HepG2 (cell line): ENCODE data around the gene NOL4L. TPM values are rescaled to one million over a fixed set of nuclear protein-coding genes. Genes with fewer than 3 reads are reported as not detected.

Experiments used
- ATF6 ChIP-seq: sonication (generic); formaldehyde crosslinking; conservative IDR thresholded peaks from 2 replicates; pipeline ENCODE4 v1.4.0; 2020; ENCODE audit warnings: missing genetic modification reagents
- CCDC6 ChIP-seq: sonication (generic); formaldehyde crosslinking; IDR thresholded peaks from 2 replicates; pipeline ENCODE4 v1.8.1; 2022; ENCODE audit warnings: mild to moderate bottlenecking, missing genetic modification reagents, moderate library complexity
- CREBL2 ChIP-seq: sonication (generic); formaldehyde crosslinking; IDR thresholded peaks from 2 replicates; pipeline ENCODE4 v1.8.1; 2023; ENCODE audit warnings: missing genetic modification reagents, mild to moderate bottlenecking, borderline replicate concordance
- HNRNPH1 ChIP-seq: fragments of 200-400 bp; formaldehyde crosslinking; optimal IDR thresholded peaks from 2 replicates; pipeline ENCODE3; 2017; ENCODE audit warnings: mild to moderate bottlenecking, low read depth, low read length
- IKZF5 ChIP-seq: IDR thresholded peaks from 2 replicates; pipeline ENCODE4 v1.6.1; 2018; ENCODE audit warnings: missing genetic modification reagents, mild to moderate bottlenecking, missing compliant biosample characterization
- MLXIP ChIP-seq: sonication (generic); formaldehyde crosslinking; IDR thresholded peaks from 2 replicates; pipeline ENCODE4 v1.9.0; 2021; ENCODE audit warnings: missing genetic modification reagents, borderline replicate concordance
- PBX3 ChIP-seq: sonication (generic); formaldehyde crosslinking; IDR thresholded peaks from 2 replicates; pipeline ENCODE4 v1.8.1; 2023; ENCODE audit warnings: missing genetic modification reagents, inconsistent platforms, borderline replicate concordance
- POLR2AphosphoS2 ChIP-seq: IDR thresholded peaks from 2 replicates; pipeline ENCODE4 v1.6.1; 2011; ENCODE audit warnings: low read depth, low read length, improper control_type of control experiment
- PRDM4 ChIP-seq: sonication (generic); formaldehyde crosslinking; IDR thresholded peaks from 2 replicates; pipeline ENCODE4 v1.9.0; 2021; ENCODE audit warnings: missing genetic modification reagents, borderline replicate concordance
- SAP130 ChIP-seq: IDR thresholded peaks from 2 replicates; pipeline ENCODE4 v1.6.1; 2016; ENCODE audit warnings: low read depth
- SNRNP70 ChIP-seq: fragments of 200-400 bp; formaldehyde crosslinking; IDR thresholded peaks from 2 replicates; pipeline ENCODE4 v1.6.1; 2017; ENCODE audit warnings: mild to moderate bottlenecking, low read depth, low read length, moderate library complexity
- ZMYM3 ChIP-seq: sonication (generic); formaldehyde crosslinking; IDR thresholded peaks from 2 replicates; pipeline ENCODE4 v1.5.1; 2020; ENCODE audit warnings: mild to moderate bottlenecking, missing genetic modification reagents
- ZNF260 ChIP-seq: sonication (generic); formaldehyde crosslinking; IDR thresholded peaks from 2 replicates; pipeline ENCODE4 v1.4.0; 2020; ENCODE audit warnings: missing genetic modification reagents, low read depth, mild to moderate bottlenecking, borderline replicate concordance
- ZNF556 ChIP-seq: sonication (generic); formaldehyde crosslinking; IDR thresholded peaks from 2 replicates; pipeline ENCODE4 v1.4.0; 2020; ENCODE audit warnings: mild to moderate bottlenecking, missing genetic modification reagents, borderline replicate concordance
- ZNF709 ChIP-seq: sonication (generic); formaldehyde crosslinking; IDR thresholded peaks from 2 replicates; pipeline ENCODE4 v1.5.0; 2020; ENCODE audit warnings: mild to moderate bottlenecking, missing genetic modification reagents
- ZNF775 ChIP-seq: sonication (generic); formaldehyde crosslinking; IDR thresholded peaks from 2 replicates; pipeline ENCODE4 v1.4.0; 2020; ENCODE audit warnings: missing genetic modification reagents, mild to moderate bottlenecking, moderate library complexity, borderline replicate concordance
- ZZZ3 ChIP-seq: sonication (generic); formaldehyde crosslinking; IDR thresholded peaks from 2 replicates; pipeline ENCODE4 v1.4.0; 2020; ENCODE audit warnings: missing genetic modification reagents, mild to moderate bottlenecking, borderline replicate concordance
- polyA plus RNA-seq, 8 experiments: library from polyadenylated mRNA; depleted of rRNA in 3 of 8; stranded (reverse) in 7 of 8; unstranded in 1 of 8; fragments of >200 nt; fragmentation: Illumina TruSeq in 4 of 8; extraction: Trizol in 4 of 8; gene quantifications; 2 replicates each; pipeline versions ENCODE4 v1.2.1 to v1.2.3, GENCODE V29; 2011 to 2016; ENCODE audit warnings: low read depth in 4 of 8, missing spikeins in 1 of 8, mixed read lengths in 1 of 8; ENCODE audit not compliant: insufficient read depth in 1 of 8
- total RNA-seq, 5 experiments: library from RNA; depleted of rRNA; stranded (reverse); fragments of >200 nt; fragmentation: Illumina TruSeq; extraction: Trizol; gene quantifications; 2 replicates each; pipeline ENCODE4 v1.2.3, GENCODE V29; 2016; ENCODE audit warnings: low read depth in 1 of 5

Gene NOL4L
- total and polyA plus RNA-seq, 2 of the 13 experiments (the other 11 are each of a cell fraction or from before 2014, with no cell fraction given) = 16.6 to 35.4 TPM

- TF ChIP-seq MLXIP (CRISPR knock-in tag) = no peak
- no peak for TF ChIP-seq ZNF556 (CRISPR knock-in tag)
- TF ChIP-seq ATF6 (CRISPR knock-in tag) = no peak
- no peak; the same call in 1 of the 2 replicates for TF ChIP-seq ZNF709
- TF ChIP-seq ZNF260 (CRISPR knock-in tag) = no peak
- TF ChIP-seq PBX3 (CRISPR knock-in tag) = no peak
- TF ChIP-seq CREBL2 (CRISPR knock-in tag) = no peak
- no peak for TF ChIP-seq ZZZ3 (CRISPR knock-in tag)
- TF ChIP-seq ZMYM3 = peak; percentile 66
- TF ChIP-seq HNRNPH1 = no peak
- TF ChIP-seq POLR2AphosphoS2 = no peak
- TF ChIP-seq SAP130 (CRISPR knock-in tag) = no peak; the same call in 1 of the 2 replicates
- TF ChIP-seq ZNF775 (CRISPR knock-in tag) = no peak
- TF ChIP-seq IKZF5 = 0 out of 2 replicates have a peak, but pooled peaks have one; percentile 6
- TF ChIP-seq CCDC6 (CRISPR knock-in tag) = no peak
- no peak for TF ChIP-seq SNRNP70
- TF ChIP-seq PRDM4 (CRISPR knock-in tag) = no peak
Measured at GRCh38 chr20:32536851-32537656, 48.1 kb downstream of the NOL4L start (continued).
